Measurements from ENCODE around the gene SLC35D1. TPM values are rescaled to one million over a fixed set of nuclear protein-coding genes. Genes with fewer than 3 reads are reported as not detected.
"Not testable (repeated sequence)": the region's sequence is repeated elsewhere in the genome, so short reads cannot be mapped to it uniquely, and the experiment has no call there.

The SLC35D1 gene
- total RNA-seq (2014; rRNA removed; shearing (Covaris generic); ENCODE audit: low replicate concordance): 1.5 and 1.9 TPM in 2 replicates

DNA sequence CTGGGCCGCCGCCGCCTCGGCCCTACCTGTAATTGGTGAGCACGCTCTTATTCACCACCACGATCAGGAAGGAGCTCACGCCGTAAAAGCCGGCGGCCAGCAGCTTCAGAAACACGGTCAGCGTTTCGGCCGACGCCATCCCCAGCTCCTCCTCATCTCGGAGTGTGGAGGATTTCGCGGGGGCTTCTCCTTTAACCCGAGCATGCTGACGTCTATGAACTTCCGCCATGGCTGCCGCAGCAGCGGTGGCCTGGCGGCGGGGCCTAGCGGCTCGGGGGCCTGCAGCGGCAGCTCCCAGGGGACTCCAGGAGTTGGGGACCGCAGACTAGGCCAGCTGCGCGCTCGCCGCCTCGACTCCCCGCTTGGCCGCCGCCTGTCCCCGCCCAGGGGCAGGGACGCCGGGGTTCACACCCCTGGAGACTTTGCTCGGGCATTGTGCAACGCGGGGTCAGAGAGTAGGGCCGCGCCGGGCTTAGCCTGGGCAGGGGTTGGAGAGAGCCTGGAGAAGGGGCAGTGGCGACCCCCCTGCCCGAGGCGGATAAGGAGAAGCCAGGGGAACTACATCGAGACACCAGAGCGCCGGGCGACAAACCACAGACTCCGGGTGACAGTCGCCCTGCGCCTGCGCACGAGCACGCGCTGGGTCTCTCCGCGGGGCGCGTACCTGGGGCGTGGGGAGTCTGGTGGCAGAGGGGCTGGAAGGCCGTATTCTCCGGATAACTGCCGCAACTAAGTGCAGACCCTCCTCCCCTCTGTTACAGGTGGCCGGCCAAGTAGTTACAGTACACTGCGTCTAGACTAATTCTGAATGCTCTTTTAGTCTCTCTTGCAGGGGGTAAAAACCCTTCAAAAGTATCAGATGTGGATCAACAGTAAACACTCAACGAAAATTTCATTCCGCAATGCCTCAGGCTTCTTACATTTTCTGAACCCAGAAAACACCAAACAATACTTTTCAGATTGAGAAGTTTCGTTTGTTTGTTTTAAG is at the start of gene SLC35D1:
Gene SLC35D1, minus strand, starts transcription at position 364 of the 988 bp plus-strand sequence. Its CDS starts 135 bp downstream, at position 229.
- DNase-seq (ENCODE audit: low read depth): peak; percentile 74
- in situ Hi-C loops (cut with HindIII; ENCODE audit: low pct_unique_long_range_greater_than_20kb, low sequenced_read_pairs): no loop called here

DNA sequence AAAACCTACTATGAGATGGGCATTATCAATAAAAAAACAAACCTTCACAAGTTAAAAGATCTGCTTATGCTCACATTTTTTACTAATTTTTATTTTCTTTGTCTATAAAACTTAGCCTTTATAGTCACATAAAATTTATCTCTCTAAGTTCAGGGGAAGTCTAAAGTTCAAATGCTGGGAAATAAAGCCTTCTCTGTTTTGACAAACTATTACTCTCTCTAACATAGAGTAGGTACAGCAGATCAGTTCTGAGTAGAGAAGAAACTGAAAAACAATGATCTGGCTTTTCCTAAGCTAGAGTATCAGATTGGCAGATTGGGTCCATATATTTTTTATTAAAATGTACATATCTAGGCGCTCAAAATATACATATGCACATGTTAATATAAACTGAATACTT is 49.6 kb upstream of the SLC35D1 start:
- DNase-seq (ENCODE audit: low read depth): no peak
- in situ Hi-C loops (cut with HindIII; ENCODE audit: low pct_unique_long_range_greater_than_20kb, low sequenced_read_pairs): no loop called here

- in situ Hi-C loops (cut with HindIII; ENCODE audit: low pct_unique_long_range_greater_than_20kb, low sequenced_read_pairs): no loop called here
- no peak for DNase-seq (ENCODE audit: low read depth)
Measured at GRCh38 chr1:67100833-67101232, 46.9 kb upstream of the SLC35D1 start.

DNA sequence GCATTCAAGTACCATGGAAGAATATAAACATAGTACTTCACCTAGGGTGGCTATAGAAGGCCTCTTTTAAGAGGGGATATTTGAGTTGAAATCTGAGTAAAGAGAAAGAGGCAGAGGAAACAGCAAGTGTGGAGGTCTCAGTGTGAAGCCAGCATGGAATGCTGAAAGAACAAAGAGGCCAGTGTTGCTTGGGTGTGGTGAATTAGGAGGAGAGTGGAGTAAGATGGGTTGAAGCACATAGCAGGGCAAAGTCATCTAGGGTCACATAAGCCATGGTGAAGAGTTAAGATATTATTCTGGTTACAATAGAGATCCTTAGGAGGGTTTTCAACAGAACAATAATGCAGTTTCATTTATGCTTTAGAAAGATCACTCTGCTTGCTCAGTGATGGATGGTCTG is 43.4 kb upstream of the SLC35D1 start:
- no peak for DNase-seq (ENCODE audit: low read depth)
- in situ Hi-C loops (cut with HindIII; ENCODE audit: low pct_unique_long_range_greater_than_20kb, low sequenced_read_pairs): no loop called here

- no peak for DNase-seq (ENCODE audit: low read depth)
- in situ Hi-C loops (cut with HindIII; ENCODE audit: low pct_unique_long_range_greater_than_20kb, low sequenced_read_pairs): no loop called here
Measured at GRCh38 chr1:67094191-67094590, 40.2 kb upstream of the SLC35D1 start.

GRCh38 chr1:67089685-67090208 is 35.8 kb upstream of the SLC35D1 start:
- in situ Hi-C loops (cut with HindIII; ENCODE audit: low pct_unique_long_range_greater_than_20kb, low sequenced_read_pairs): no loop called here
- DNase-seq (ENCODE audit: low read depth): no peak

DNA sequence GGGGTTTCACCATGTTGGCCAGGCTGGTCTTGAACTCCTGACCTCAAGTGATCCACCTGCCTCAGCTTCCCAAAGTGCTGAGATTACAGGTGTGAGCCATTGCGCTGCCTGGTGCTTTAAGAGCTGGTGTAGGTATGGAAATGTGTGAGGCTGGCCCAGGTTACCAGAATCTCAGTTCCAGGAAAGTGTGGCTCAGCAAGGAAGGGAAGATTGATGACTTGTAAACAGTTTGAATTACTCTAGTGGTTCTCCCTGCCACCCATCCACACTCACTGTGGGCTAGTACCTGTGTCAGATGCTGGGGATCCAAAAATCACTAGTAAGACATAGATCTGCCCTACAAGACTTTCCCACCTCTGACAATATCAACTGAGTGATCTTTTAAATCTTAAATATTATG is 34.5 kb upstream of the SLC35D1 start:
- in situ Hi-C loops (cut with HindIII; ENCODE audit: low pct_unique_long_range_greater_than_20kb, low sequenced_read_pairs): no loop called here

GRCh38 chr1:67085326-67085725 is 31.4 kb upstream of the SLC35D1 start:
- in situ Hi-C loops (cut with HindIII; ENCODE audit: low pct_unique_long_range_greater_than_20kb, low sequenced_read_pairs): no loop called here
- no peak for DNase-seq (ENCODE audit: low read depth)

More for the DNA sequence above, 34.5 kb upstream of the SLC35D1 start:
- no peak for DNase-seq (ENCODE audit: low read depth)

- in situ Hi-C loops (cut with HindIII; ENCODE audit: low pct_unique_long_range_greater_than_20kb, low sequenced_read_pairs): no loop called here
- no peak for DNase-seq (ENCODE audit: low read depth)
Measured at GRCh38 chr1:67084765-67085318, 30.9 kb upstream of the SLC35D1 start.

- DNase-seq (ENCODE audit: low read depth): no peak
- in situ Hi-C loops (cut with HindIII; ENCODE audit: low pct_unique_long_range_greater_than_20kb, low sequenced_read_pairs): no loop called here
Measured at GRCh38 chr1:67078291-67078690, 24.3 kb upstream of the SLC35D1 start.

GRCh38 chr1:67077593-67077992 is 23.6 kb upstream of the SLC35D1 start:
- DNase-seq (ENCODE audit: low read depth): no peak
- in situ Hi-C loops (cut with HindIII; ENCODE audit: low pct_unique_long_range_greater_than_20kb, low sequenced_read_pairs): no loop called here

DNA sequence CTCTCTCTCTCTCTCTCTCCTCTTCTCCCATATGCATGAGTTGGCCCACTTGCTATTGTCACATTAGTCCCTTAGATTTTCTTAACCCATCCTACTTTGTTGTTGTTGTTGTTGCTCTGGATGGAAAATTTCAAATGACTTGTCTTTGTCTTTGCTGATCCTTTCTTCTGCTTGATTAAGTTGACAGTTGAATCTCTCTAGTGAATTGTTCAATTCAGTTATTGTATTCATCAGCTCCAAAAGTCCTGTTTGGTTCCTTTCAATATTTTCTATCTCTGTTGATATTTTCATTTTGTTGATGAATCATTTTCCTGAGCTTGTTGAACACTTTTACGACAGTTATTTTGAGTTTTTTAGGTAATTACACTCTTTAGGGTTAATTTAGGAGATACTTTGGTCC is 18.8 kb upstream of the SLC35D1 start:
- DNase-seq (ENCODE audit: low read depth): no peak
- in situ Hi-C loops (cut with HindIII; ENCODE audit: low pct_unique_long_range_greater_than_20kb, low sequenced_read_pairs): no loop called here

DNA sequence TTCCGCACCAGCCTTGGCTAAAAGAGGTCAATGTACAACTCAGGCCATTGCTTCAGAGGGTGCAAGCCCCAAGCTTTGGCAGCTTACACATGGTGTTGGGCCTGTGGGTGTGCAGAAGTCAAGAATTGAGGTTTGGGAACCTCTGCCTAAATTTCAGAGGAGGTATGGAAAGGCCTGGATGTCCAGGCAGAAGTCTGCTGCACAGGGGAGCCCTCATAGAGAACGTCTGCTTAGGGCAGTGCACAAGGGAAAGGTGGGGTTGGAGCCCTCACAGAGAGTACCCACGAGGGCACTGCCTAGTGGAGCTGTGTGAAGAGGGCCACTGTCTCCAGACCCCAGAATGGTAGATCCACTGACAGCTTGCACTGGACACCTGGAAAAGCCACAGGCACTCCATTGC is 13.7 kb upstream of the SLC35D1 start:
- DNase-seq (ENCODE audit: low read depth); in situ Hi-C loops (cut with HindIII; ENCODE audit: low pct_unique_long_range_greater_than_20kb, low sequenced_read_pairs): not testable (repeated sequence)

- in situ Hi-C loops (cut with HindIII; ENCODE audit: low pct_unique_long_range_greater_than_20kb, low sequenced_read_pairs): no loop called here
- no peak for DNase-seq (ENCODE audit: low read depth)
Measured at GRCh38 chr1:67062412-67062811, 8.5 kb upstream of the SLC35D1 start.

- in situ Hi-C loops (cut with HindIII; ENCODE audit: low pct_unique_long_range_greater_than_20kb, low sequenced_read_pairs): no loop called here
- DNase-seq (ENCODE audit: low read depth): no peak
Measured at GRCh38 chr1:67061266-67061665, 7.3 kb upstream of the SLC35D1 start.

DNA sequence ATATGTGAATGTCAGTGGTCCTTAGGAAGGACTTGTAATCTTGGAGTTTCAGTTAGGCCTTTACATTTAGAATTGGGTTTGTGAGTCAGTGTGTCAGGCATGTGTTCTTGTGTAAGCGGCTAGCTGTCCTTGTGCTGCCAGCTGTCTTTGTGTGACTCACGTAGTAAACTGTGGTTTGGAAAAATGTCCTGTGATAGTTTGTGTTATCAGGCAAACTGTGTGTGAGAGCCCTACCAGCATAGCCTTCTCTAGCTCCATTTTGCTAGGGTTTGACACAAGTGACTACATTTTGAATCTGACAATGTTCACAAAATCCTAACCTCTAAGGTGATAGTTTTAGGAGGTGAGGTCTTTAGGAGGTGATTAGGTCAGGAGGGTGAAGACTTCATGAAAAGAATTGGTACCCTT is 6.9 kb upstream of the SLC35D1 start:
- in situ Hi-C loops (cut with HindIII; ENCODE audit: low pct_unique_long_range_greater_than_20kb, low sequenced_read_pairs): no loop called here
- peak; percentile 13 for DNase-seq (ENCODE audit: low read depth)

DNA sequence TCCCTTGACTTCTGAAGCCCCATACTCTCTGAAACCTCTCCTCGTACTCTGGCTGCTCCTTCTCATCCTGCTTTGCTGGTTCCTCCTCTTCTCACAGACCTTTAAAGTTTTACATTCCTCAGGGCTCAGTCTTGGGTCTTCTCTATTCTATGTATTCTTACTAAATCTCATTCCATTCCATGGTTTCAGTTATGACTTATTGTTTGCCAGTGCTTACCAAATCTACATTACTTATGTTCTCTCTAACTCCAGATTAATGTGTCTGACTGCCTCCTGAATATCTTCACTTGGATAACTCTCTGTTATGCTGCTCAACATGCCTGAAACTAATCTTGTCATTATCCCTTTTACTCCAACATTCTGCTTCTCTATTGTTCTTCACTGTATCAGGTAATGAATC is 5.4 kb upstream of the SLC35D1 start:
- no peak for DNase-seq (ENCODE audit: low read depth)
- in situ Hi-C loops (cut with HindIII; ENCODE audit: low pct_unique_long_range_greater_than_20kb, low sequenced_read_pairs): no loop called here

DNA sequence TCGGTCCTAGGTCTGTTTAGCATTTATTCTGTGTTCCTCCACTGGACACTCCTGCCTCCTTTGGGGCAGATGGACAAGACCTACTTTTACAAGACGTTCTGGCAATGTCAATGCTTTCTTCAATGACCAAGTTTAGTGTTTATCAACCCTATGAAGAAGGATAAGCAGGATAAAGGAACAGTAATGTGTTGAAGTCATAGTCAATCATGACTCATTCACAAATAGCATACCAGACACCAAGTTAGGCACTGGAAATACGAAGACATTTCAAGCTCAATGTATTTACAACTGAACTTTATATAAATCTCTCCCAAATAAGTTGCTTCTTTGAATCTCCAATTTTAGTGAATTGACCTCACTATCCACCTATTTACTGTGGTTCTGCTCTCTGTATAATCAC is 4.8 kb upstream of the SLC35D1 start:
- in situ Hi-C loops (cut with HindIII; ENCODE audit: low pct_unique_long_range_greater_than_20kb, low sequenced_read_pairs): no loop called here
- no peak for DNase-seq (ENCODE audit: low read depth)

- in situ Hi-C loops (cut with HindIII; ENCODE audit: low pct_unique_long_range_greater_than_20kb, low sequenced_read_pairs): no loop called here
- no peak for DNase-seq (ENCODE audit: low read depth)
Measured at GRCh38 chr1:67058242-67058641, 4.3 kb upstream of the SLC35D1 start.

DNA sequence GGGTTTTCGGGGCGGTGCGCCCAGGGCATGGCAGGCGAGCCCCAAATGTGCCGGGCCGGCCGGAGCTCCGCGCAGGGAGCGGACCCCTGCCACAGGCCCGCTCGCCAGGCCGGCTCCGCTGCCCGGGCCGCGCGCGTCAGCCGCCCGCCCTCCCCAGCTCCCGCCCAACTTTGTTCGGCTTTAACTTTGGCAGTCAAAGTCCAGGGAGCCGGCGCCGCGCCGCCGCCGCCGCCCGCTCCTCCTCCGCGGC is 488 bp downstream of the SLC35D1 start:
- in situ Hi-C loops (cut with HindIII; ENCODE audit: low pct_unique_long_range_greater_than_20kb, low sequenced_read_pairs): no loop called here

More for the DNA sequence above, 488 bp downstream of the SLC35D1 start:
- no peak for DNase-seq (ENCODE audit: low read depth)
